Thyroid gland (tissue), 4 donors: ENCODE measurements around the gene PC. TPM values are rescaled to one million over a fixed set of nuclear protein-coding genes. Genes with fewer than 3 reads are reported as not detected.

Experiments used
- DNase-seq, 2 donors: peaks; one replicate each; pipeline ENCODE4 v3.0.0-alpha.2; 2019
- H3K27ac ChIP-seq, 3 donors: fragments of 200-600 bp; sonication (generic); 1 replicate in 2 of 3; 2 replicates in 1 of 3; pipeline ENCODE4 v1.5.1; 2016 to 2019; ENCODE audit warnings: mild to moderate bottlenecking in 1 of 3, moderate library complexity in 1 of 3
- H3K27me3 ChIP-seq: fragments of 200-600 bp; sonication (generic); one replicate; pipeline ENCODE4 v1.5.1; 2019
- H3K36me3 ChIP-seq, 2 donors: fragments of 200-600 bp; sonication (generic); one replicate each; pipeline ENCODE4 v1.5.1; 2016 to 2019
- H3K4me1 ChIP-seq, 2 donors: fragments of 200-600 bp; sonication (generic); one replicate each; pipeline ENCODE4 v1.5.1; 2017 to 2019
- H3K4me3 ChIP-seq, 3 donors: fragments of 200-600 bp; sonication (generic); replicated peaks in 1 of 3; 1 replicate in 2 of 3; 2 replicates in 1 of 3; pipeline ENCODE4 v1.5.1; 2016; ENCODE audit warnings: mild to moderate bottlenecking in 1 of 3
- H3K9me3 ChIP-seq: fragments of 200-600 bp; sonication (generic); one replicate; pipeline ENCODE4 v1.5.1; 2017
- POLR2A ChIP-seq, 2 donors: fragments of 450-650 bp; IDR thresholded peaks; one replicate each; pipeline ENCODE4 v1.6.1; 2017; ENCODE audit warnings: antibody characterized with exemption in 2 of 2, mild to moderate bottlenecking in 2 of 2, moderate library complexity in 1 of 2
- WGBS, 2 donors: methylation state at CpG; one replicate each; pipeline ENCODE4 v1.1.5; 2017; 5-methylcytosine and 5-hydroxymethylcytosine counted together
- intact Hi-C: fragments of 100-400 bp; cut with DNase I; formaldehyde crosslinking; loops from one replicate; pipeline ENCODE4 v1.15.1; 2023
- total RNA-seq, 4 donors: library from RNA; depleted of rRNA; stranded (reverse); fragments of >200 nt; gene quantifications; one replicate each; pipeline ENCODE4 v1.2.3, GENCODE V29; 2016
- TF ChIP-seq, protein P1 (sequence below), 6 experiments: fragments of 200-600 bp in 3 of 6; fragments of 450-650 bp in 3 of 6; sonication (generic) in 3 of 6; IDR thresholded peaks; one replicate each; pipeline ENCODE4 v1.5.1; 2016 to 2019; ENCODE audit warnings: antibody characterized with exemption in 6 of 6, mild to moderate bottlenecking in 2 of 6, inconsistent platforms in 1 of 6, moderate library complexity in 1 of 6

PC gene
- total RNA-seq, 4 donors from 2014 or later, result 5.4 to 34.3 (median 21.9) TPM

DNA sequence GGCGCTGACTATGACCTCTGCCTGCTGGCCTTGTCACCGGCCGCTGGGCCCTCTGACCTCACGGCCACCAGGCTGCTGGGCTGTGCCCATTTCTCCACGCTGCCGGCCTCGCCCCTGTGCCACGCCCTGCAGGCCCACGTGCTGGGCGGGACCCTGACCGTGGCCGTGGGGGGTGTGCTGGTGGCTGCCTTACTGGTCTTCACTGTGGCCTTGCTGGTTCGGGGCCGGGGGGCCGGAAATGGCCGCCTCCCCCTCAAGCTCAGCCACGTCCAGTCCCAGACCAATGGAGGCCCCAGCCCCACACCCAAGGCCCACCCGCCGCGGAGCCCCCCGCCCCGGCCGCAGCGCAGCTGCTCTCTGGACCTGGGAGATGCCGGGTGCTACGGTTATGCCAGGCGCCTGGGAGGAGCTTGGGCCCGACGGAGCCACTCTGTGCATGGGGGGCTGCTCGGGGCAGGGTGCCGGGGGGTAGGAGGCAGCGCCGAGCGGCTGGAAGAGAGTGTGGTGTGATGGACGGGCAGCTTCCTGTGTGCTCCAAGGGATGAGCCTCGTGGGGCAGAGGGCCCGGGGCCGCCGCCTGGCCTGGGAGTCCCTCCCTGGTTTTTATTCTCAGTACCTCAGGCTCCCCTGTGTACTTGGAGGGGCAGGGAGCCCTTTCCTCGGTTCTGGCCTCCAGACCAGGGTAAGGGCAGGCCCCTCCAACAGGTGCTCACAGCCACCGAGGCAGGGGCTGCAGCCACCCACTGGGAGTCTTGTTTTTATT lies 98.3 kb downstream of the PC start:
- intact Hi-C loops, result no loop called here

GRCh38 chr11:66858939-66859685 lies 99.1 kb downstream of the PC start:
- no peaks in the 10 kb centered on the region for H3K27me3 ChIP-seq
- H3K27ac ChIP-seq, result no peak overlapping the region
- DNase-seq, result no peak
- 89 to 93% methylated on average over 11 to 17 of the region's 29 CpGs for WGBS, 2 donors
- H3K4me3 ChIP-seq, result no peak overlapping the region
- no peaks in the 10 kb centered on the region for H3K9me3 ChIP-seq
- H3K36me3 ChIP-seq, result no peaks in the 10 kb centered on the region
- peaks cover 6 to 12% of the 10 kb centered on the region in 2 donors for H3K4me1 ChIP-seq
- intact Hi-C loops, result no loop called here
- TF ChIP-seq, protein P1, sequence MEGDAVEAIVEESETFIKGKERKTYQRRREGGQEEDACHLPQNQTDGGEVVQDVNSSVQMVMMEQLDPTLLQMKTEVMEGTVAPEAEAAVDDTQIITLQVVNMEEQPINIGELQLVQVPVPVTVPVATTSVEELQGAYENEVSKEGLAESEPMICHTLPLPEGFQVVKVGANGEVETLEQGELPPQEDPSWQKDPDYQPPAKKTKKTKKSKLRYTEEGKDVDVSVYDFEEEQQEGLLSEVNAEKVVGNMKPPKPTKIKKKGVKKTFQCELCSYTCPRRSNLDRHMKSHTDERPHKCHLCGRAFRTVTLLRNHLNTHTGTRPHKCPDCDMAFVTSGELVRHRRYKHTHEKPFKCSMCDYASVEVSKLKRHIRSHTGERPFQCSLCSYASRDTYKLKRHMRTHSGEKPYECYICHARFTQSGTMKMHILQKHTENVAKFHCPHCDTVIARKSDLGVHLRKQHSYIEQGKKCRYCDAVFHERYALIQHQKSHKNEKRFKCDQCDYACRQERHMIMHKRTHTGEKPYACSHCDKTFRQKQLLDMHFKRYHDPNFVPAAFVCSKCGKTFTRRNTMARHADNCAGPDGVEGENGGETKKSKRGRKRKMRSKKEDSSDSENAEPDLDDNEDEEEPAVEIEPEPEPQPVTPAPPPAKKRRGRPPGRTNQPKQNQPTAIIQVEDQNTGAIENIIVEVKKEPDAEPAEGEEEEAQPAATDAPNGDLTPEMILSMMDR (IDR thresholded peaks at IDR 0.05), result no peak
- TF ChIP-seq POLR2A (IDR thresholded peaks at IDR 0.05), result no peak

More for the DNA sequence above, 98.3 kb downstream of the PC start:
- peaks cover 6 to 12% of the 10 kb centered on the region in 2 donors for H3K4me1 ChIP-seq
- TF ChIP-seq, protein P1 (IDR thresholded peaks at IDR 0.05), result no peak
- no peak for TF ChIP-seq POLR2A (IDR thresholded peaks at IDR 0.05)
- no peak for DNase-seq
- H3K9me3 ChIP-seq, result no peaks in the 10 kb centered on the region
- no peaks in the 10 kb centered on the region for H3K36me3 ChIP-seq
- WGBS, 2 donors, result 90 to 97% methylated on average over 24 to 27 of the region's 41 CpGs
- H3K27me3 ChIP-seq, result no peaks in the 10 kb centered on the region
- no peak overlapping the region for H3K27ac ChIP-seq
- H3K4me3 ChIP-seq, result no peak overlapping the region

- 98 to 99% methylated on average over 31 of the region's 62 CpGs for WGBS, 2 donors
- no peak for DNase-seq
- Histone ChIP-seq H3K27ac (no peak overlapping the region), H3K4me1 (peaks cover 6 to 12% of the 10 kb centered on the region in 2 donors), H3K4me3 (no peak overlapping the region), H3K36me3 (no peaks in the 10 kb centered on the region), H3K27me3 (no peaks in the 10 kb centered on the region), H3K9me3 (no peaks in the 10 kb centered on the region)
- intact Hi-C loops, result no loop called here
- TF ChIP-seq POLR2A (IDR thresholded peaks at IDR 0.05), result no peak
- TF ChIP-seq, protein P1 (IDR thresholded peaks at IDR 0.05), result no peak
Measured at GRCh38 chr11:66858186-66858938, 99.8 kb downstream of the PC start.

DNA sequence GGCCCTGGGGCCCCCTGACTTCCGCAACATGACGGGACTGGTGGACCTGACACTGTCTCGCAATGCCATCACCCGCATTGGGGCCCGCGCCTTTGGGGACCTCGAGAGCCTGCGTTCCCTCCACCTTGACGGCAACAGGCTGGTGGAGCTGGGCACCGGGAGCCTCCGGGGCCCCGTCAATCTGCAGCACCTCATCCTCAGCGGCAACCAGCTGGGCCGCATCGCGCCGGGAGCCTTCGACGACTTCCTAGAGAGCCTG lies 100.3 kb downstream of the PC start:
- no peak for DNase-seq
- WGBS, 2 donors, result 96 to 99% methylated on average over 17 to 18 of the region's 19 CpGs
- TF ChIP-seq POLR2A (IDR thresholded peaks at IDR 0.05), result no peak
- TF ChIP-seq, protein P1 (IDR thresholded peaks at IDR 0.05), result no peak
- intact Hi-C loops, result no loop called here
- Histone ChIP-seq H3K36me3 (no peaks in the 10 kb centered on the region), H3K9me3 (no peaks in the 10 kb centered on the region), H3K4me1 (peaks cover 6 to 12% of the 10 kb centered on the region in 2 donors), H3K4me3 (no peak overlapping the region), H3K27ac (no peak overlapping the region), H3K27me3 (no peaks in the 10 kb centered on the region)
